Sigmoid colon (tissue), 7 donors: ENCODE data around the gene NOS1. TPM values are rescaled to one million over a fixed set of nuclear protein-coding genes. Genes with fewer than 3 reads are reported as not detected.

ENCODE experiments used
- DNase-seq: peaks from one replicate; pipeline ENCODE4 v3.0.0-alpha.2; 2019
- H3K27ac ChIP-seq, 4 donors: fragments of 200-600 bp; sonication (generic); one replicate each; pipeline ENCODE4 v1.5.1; 2016 to 2019; ENCODE audit warnings: mild to moderate bottlenecking in 1 of 4
- H3K27me3 ChIP-seq, 3 donors: fragments of 200-600 bp; sonication (generic); one replicate each; pipeline ENCODE4 v1.5.1; 2019; ENCODE audit warnings: mild to moderate bottlenecking in 1 of 3
- H3K36me3 ChIP-seq, 4 donors: fragments of 200-600 bp; sonication (generic); one replicate each; pipeline ENCODE4 v1.5.1; 2016 to 2019
- H3K4me1 ChIP-seq, 4 donors: fragments of 200-600 bp; sonication (generic); one replicate each; pipeline ENCODE4 v1.5.1; 2017 to 2019
- H3K4me3 ChIP-seq, 4 donors: fragments of 200-600 bp; sonication (generic); one replicate each; pipeline ENCODE4 v1.5.1; 2017 to 2019; ENCODE audit warnings: mild to moderate bottlenecking in 2 of 4, moderate library complexity in 1 of 4
- H3K9me3 ChIP-seq, 4 donors: fragments of 200-600 bp in 3 of 4; sonication (generic) in 3 of 4; one replicate each; pipeline versions ENCODE4 v1.5.1 to v1.6.1; 2013 to 2019
- CTCF ChIP-seq, 4 experiments: fragments of 450-650 bp in 3 of 4; fragments of 200-600 bp in 1 of 4; IDR thresholded peaks; one replicate each; pipeline ENCODE4 v1.5.1; 2016 to 2019; ENCODE audit warnings: antibody characterized with exemption in 4 of 4, mild to moderate bottlenecking in 3 of 4, moderate library complexity in 2 of 4
- EP300 ChIP-seq, 4 donors: sonication (generic); formaldehyde crosslinking; IDR thresholded peaks; one replicate each; pipeline ENCODE4 v1.6.1; 2017; ENCODE audit warnings: antibody characterized with exemption in 4 of 4
- POLR2A ChIP-seq, 2 donors: fragments of 450-650 bp; IDR thresholded peaks; one replicate each; pipeline ENCODE4 v1.6.1; 2016; ENCODE audit warnings: antibody characterized with exemption in 2 of 2, mild to moderate bottlenecking in 2 of 2, moderate library complexity in 2 of 2
- POLR2AphosphoS5 ChIP-seq, 4 donors: sonication (generic); formaldehyde crosslinking; IDR thresholded peaks; one replicate each; pipeline ENCODE4 v1.6.1; 2017; ENCODE audit warnings: antibody characterized with exemption in 4 of 4
- WGBS, 2 donors: extraction: QIAGEN DNeasy Blood & Tissue Kit; methylation state at CpG; one replicate each; pipeline ENCODE4 v1.1.7; 2013; 5-methylcytosine and 5-hydroxymethylcytosine counted together
- intact Hi-C: fragments of 100-400 bp; cut with DNase I; formaldehyde crosslinking; loops from one replicate; pipeline ENCODE4 v1.15.1; 2023
- polyA plus RNA-seq, 3 donors: library from polyadenylated mRNA; stranded (reverse); fragments of 200-250 nt; gene quantifications; one replicate each; pipeline ENCODE4 v1.2.3, GENCODE V29; 2013
- total RNA-seq, 4 donors: library from RNA; depleted of rRNA; stranded (reverse); fragments of >200 nt; gene quantifications; one replicate each; pipeline ENCODE4 v1.1.0, GENCODE V29; 2016
- donor health status: healthy with polysubstance abuse.
- donor health status: Bipolar disorder and iron deficiency.
- donor health status: healthy.

Gene NOS1
- total and polyA plus RNA-seq, 7 donors, result 1.6 to 14.7 (median 10.3) TPM; not detected in 2

- no peaks in the 10 kb centered on the region for H3K4me1 ChIP-seq
- TF ChIP-seq EP300 (IDR thresholded peaks at IDR 0.05), result no peak
- no peak for TF ChIP-seq POLR2A (IDR thresholded peaks at IDR 0.05)
- TF ChIP-seq CTCF (IDR thresholded peaks at IDR 0.05), result no peak
- TF ChIP-seq POLR2AphosphoS5 (IDR thresholded peaks at IDR 0.05), result no peak
- WGBS, 2 donors, result 79 to 81% methylated on average over 1 of the region's 1 CpG
- no peak overlapping the region for H3K27ac ChIP-seq
- no peaks in the 10 kb centered on the region for H3K27me3 ChIP-seq
- no peak overlapping the region for H3K4me3 ChIP-seq
- H3K36me3 ChIP-seq, result no peaks in the 10 kb centered on the region
- intact Hi-C loops, result no loop called here
- no peak for DNase-seq
- no peaks in the 10 kb centered on the region for H3K9me3 ChIP-seq
These were observed 117.9 kb downstream of the NOS1 start for GRCh38 chr12:117243488-117243887.

GRCh38 chr12:117241697-117242096 is 119.7 kb downstream of the NOS1 start:
- peaks cover 0 to 4% (median 0%) of the 10 kb centered on the region in 3 donors for H3K27me3 ChIP-seq
- intact Hi-C loops, result no loop called here
- H3K36me3 ChIP-seq, result no peaks in the 10 kb centered on the region
- no peak overlapping the region for H3K27ac ChIP-seq
- no peak for DNase-seq
- H3K9me3 ChIP-seq, result no peaks in the 10 kb centered on the region
- TF ChIP-seq POLR2AphosphoS5 (IDR thresholded peaks at IDR 0.05) (no peak), EP300 (IDR thresholded peaks at IDR 0.05) (no peak), POLR2A (IDR thresholded peaks at IDR 0.05) (no peak), CTCF (IDR thresholded peaks at IDR 0.05) (no peak)
- H3K4me3 ChIP-seq, result no peak overlapping the region
- 95 to 96% methylated on average over 9 of the region's 9 CpGs for WGBS, 2 donors
- H3K4me1 ChIP-seq, result no peaks in the 10 kb centered on the region

- whole genome bisulfite sequencing, 2 donors, result 71 to 73% methylated on average over 4 of the region's 4 CpGs
- Histone ChIP-seq H3K27ac (no peak overlapping the region), H3K27me3 (peaks cover 0 to 17% (median 9%) of the 10 kb centered on the region in 3 donors), H3K9me3 (no peaks in the 10 kb centered on the region), H3K4me3 (no peak overlapping the region), H3K36me3 (no peaks in the 10 kb centered on the region), H3K4me1 (no peaks in the 10 kb centered on the region)
- DNase-seq, result no peak
- no peak for TF ChIP-seq EP300 (IDR thresholded peaks at IDR 0.05)
- TF ChIP-seq POLR2A (IDR thresholded peaks at IDR 0.05), result no peak
- no peak for TF ChIP-seq POLR2AphosphoS5 (IDR thresholded peaks at IDR 0.05)
- TF ChIP-seq CTCF (IDR thresholded peaks at IDR 0.05), result no peak
- intact Hi-C loops, result no loop called here
These were observed 121.2 kb downstream of the NOS1 start for GRCh38 chr12:117240081-117240755.

- H3K27me3 ChIP-seq, result peaks cover 0 to 17% (median 9%) of the 10 kb centered on the region in 3 donors
- intact Hi-C loops, result no loop called here
- 13 to 14% methylated on average over 13 of the region's 13 CpGs for WGBS, 2 donors
- peak; percentile 75 for DNase-seq
- no peaks in the 10 kb centered on the region for H3K9me3 ChIP-seq
- no peaks in the 10 kb centered on the region for H3K4me1 ChIP-seq
- H3K36me3 ChIP-seq, result no peaks in the 10 kb centered on the region
- TF ChIP-seq POLR2A (IDR thresholded peaks at IDR 0.05) (no peak), POLR2AphosphoS5 (IDR thresholded peaks at IDR 0.05) (no peak), EP300 (IDR thresholded peaks at IDR 0.05) (no peak), CTCF (IDR thresholded peaks at IDR 0.05) (peak in 3 of 4 experiments; percentile 15 to 44 (median 31))
- no peak overlapping the region for H3K4me3 ChIP-seq
- no peak overlapping the region for H3K27ac ChIP-seq
These were observed 124.9 kb downstream of the NOS1 start for GRCh38 chr12:117236456-117237001.
